DND-41 (cell line): ENCODE measurements around the gene HECW1.

ENCODE experiments used
- ATAC-seq: fragments of 200-7000 bp; cut with Tn5 transposase; 3 replicates; pipeline ENCODE4 v1.9.1; 2021; ENCODE audit warnings: low read depth; ENCODE audit not compliant: insufficient read depth
- DNase-seq: peaks from one replicate; pipeline ENCODE4 v3.0.0-alpha.2; 2020
- H2AFZ ChIP-seq: 2 replicates; pipeline ENCODE4 v1.6.0; 2012; ENCODE audit warnings: low read depth, low read length
- H3K27ac ChIP-seq: 2 replicates; pipeline ENCODE4 v1.5.1; 2012; ENCODE audit warnings: low read length, inconsistent platforms
- H3K27me3 ChIP-seq: fragments of 200-600 bp; sonication (generic); 2 replicates; pipeline ENCODE4 v1.6.0; 2012; ENCODE audit warnings: low read length, mild to moderate bottlenecking, inconsistent platforms; ENCODE audit not compliant: insufficient read depth, poor library complexity
- H3K36me3 ChIP-seq: 2 replicates; pipeline ENCODE4 v1.5.1; 2012; ENCODE audit warnings: low read length, inconsistent platforms; ENCODE audit not compliant: insufficient read depth
- H3K4me1 ChIP-seq: 2 replicates; pipeline ENCODE4 v1.5.1; 2012; ENCODE audit warnings: mild to moderate bottlenecking, low read length; ENCODE audit not compliant: insufficient read depth
- H3K4me2 ChIP-seq: 2 replicates; pipeline ENCODE4 v1.6.0; 2012; ENCODE audit warnings: mild to moderate bottlenecking, moderate library complexity, low read length, inconsistent platforms; ENCODE audit not compliant: insufficient read depth
- H3K4me3 ChIP-seq, 2 experiments: fragments of 200-600 bp in 1 of 2; shearing (Covaris generic) in 1 of 2; 2 replicates each; pipeline ENCODE4 v1.5.1; 2012 to 2016; ENCODE audit warnings: inconsistent platforms in 2 of 2, low read length in 2 of 2, mild to moderate bottlenecking in 2 of 2, low read depth in 1 of 2, moderate library complexity in 1 of 2
- H3K79me2 ChIP-seq: 2 replicates; pipeline ENCODE4 v1.6.0; 2012; ENCODE audit warnings: low read length, inconsistent platforms; ENCODE audit not compliant: insufficient read depth
- H3K9ac ChIP-seq: 2 replicates; pipeline ENCODE4 v1.6.0; 2012; ENCODE audit warnings: low read depth, mild to moderate bottlenecking, inconsistent platforms, low read length, moderate library complexity
- H3K9me3 ChIP-seq: 2 replicates; pipeline ENCODE4 v1.5.1; 2012; ENCODE audit warnings: low read length, moderate library complexity, mild to moderate bottlenecking, inconsistent platforms; ENCODE audit not compliant: insufficient read depth, severe bottlenecking
- H4K20me1 ChIP-seq: 2 replicates; pipeline ENCODE4 v1.6.0; 2012; ENCODE audit warnings: low read length; ENCODE audit not compliant: insufficient read depth
- EZH2 ChIP-seq: IDR thresholded peaks from 3 replicates; pipeline ENCODE4 v1.6.1; 2012; ENCODE audit warnings: borderline replicate concordance, low read depth, mild to moderate bottlenecking, moderate library complexity, low read length, inconsistent platforms; ENCODE audit not compliant: severe bottlenecking
- TF ChIP-seq, protein P1 (sequence below): IDR thresholded peaks from 2 replicates; pipeline ENCODE4 v1.5.1; 2012; ENCODE audit warnings: borderline replicate concordance, low read length, moderate library complexity, mild to moderate bottlenecking; ENCODE audit not compliant: poor library complexity, severe bottlenecking; ENCODE audit errors: extremely low read depth

HECW1 gene

DNA sequence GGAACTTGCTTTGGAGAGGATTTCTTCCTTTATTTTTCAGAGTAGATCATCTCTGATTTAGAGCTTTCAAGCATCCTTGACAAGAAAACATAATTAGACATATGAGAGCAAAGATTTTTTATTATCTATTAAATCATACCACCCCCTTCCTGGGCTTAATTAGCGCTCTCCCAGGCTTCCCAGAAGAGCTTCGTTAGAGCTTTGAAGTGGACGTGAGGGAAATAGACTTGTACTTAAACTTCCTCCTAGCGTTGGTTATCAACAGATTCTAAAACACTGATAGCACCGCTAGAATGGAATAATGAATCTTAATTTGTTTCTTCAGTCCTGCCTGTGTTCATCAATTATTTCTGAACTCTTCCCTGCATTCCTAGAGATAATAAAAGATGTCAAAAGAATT lies 296.5 kb downstream of the HECW1 start:
- no peak overlapping the region for H3K4me3 ChIP-seq
- H2AFZ ChIP-seq = no peak overlapping the region
- no peaks in the 10 kb centered on the region for H3K36me3 ChIP-seq
- H4K20me1 ChIP-seq = no peaks in the 10 kb centered on the region
- DNase-seq (no peak), ATAC-seq (no peak)
- TF ChIP-seq, protein P1, sequence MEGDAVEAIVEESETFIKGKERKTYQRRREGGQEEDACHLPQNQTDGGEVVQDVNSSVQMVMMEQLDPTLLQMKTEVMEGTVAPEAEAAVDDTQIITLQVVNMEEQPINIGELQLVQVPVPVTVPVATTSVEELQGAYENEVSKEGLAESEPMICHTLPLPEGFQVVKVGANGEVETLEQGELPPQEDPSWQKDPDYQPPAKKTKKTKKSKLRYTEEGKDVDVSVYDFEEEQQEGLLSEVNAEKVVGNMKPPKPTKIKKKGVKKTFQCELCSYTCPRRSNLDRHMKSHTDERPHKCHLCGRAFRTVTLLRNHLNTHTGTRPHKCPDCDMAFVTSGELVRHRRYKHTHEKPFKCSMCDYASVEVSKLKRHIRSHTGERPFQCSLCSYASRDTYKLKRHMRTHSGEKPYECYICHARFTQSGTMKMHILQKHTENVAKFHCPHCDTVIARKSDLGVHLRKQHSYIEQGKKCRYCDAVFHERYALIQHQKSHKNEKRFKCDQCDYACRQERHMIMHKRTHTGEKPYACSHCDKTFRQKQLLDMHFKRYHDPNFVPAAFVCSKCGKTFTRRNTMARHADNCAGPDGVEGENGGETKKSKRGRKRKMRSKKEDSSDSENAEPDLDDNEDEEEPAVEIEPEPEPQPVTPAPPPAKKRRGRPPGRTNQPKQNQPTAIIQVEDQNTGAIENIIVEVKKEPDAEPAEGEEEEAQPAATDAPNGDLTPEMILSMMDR = no peak
- TF ChIP-seq EZH2 = no peak
- H3K4me2 ChIP-seq = no peak overlapping the region
- no peaks in the 10 kb centered on the region for H3K79me2 ChIP-seq
- no peak overlapping the region for H3K9ac ChIP-seq
- no peaks in the 10 kb centered on the region for H3K9me3 ChIP-seq
- H3K27ac ChIP-seq = no peak overlapping the region
- H3K4me1 ChIP-seq = no peaks in the 10 kb centered on the region
- no peaks in the 10 kb centered on the region for H3K27me3 ChIP-seq

DNA sequence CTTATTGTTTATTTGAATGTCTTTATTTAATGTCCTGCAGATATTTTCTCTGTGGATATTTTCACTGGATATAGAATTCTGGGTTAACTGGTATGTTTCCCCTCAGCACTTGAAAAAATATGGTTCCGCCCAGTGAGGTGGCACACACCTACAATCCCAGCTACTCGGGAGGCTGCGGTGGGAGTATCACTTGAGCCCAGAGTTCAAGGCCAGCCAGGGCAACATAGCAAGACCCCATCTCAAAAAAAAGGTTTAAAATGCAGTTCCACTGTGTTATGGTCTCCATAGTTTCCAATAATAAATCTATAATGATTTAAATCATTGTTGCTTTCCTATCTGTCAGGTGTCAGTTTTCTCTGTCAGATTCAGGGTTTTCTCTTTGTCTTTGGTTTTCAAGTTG lies 305.0 kb downstream of the HECW1 start:
- no peaks in the 10 kb centered on the region for H3K27me3 ChIP-seq
- no peaks in the 10 kb centered on the region for H3K9me3 ChIP-seq
- no peak overlapping the region for H3K9ac ChIP-seq
- H3K4me1 ChIP-seq = no peaks in the 10 kb centered on the region
- H3K79me2 ChIP-seq = no peaks in the 10 kb centered on the region
- no peak overlapping the region for H2AFZ ChIP-seq
- H3K4me3 ChIP-seq = no peak overlapping the region
- H4K20me1 ChIP-seq = no peaks in the 10 kb centered on the region
- DNase-seq (no peak), ATAC-seq (no peak)
- no peak overlapping the region for H3K27ac ChIP-seq
- no peaks in the 10 kb centered on the region for H3K36me3 ChIP-seq
- H3K4me2 ChIP-seq = no peak overlapping the region
- TF ChIP-seq EZH2 = no peak
- TF ChIP-seq, protein P1 = no peak

DNA sequence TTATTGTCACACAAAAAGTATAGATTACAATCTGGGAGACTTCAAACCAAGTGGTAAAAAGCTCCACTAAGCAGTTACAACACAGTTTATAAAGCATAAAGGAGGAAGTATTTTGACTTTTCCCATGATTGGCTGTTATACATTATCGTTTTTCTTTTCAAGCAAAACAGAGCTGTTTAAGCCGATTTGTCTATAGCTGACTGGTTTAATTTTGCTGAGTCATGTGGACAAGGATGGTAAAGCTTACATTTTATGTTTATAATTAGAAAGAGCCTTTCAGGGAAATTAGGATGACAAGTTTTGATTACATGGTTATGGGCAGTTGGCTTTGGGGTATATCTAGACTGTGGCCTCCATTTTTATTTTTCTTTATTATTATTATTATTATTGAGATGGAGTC lies 318.0 kb downstream of the HECW1 start:
- ATAC-seq (no peak), DNase-seq (no peak)
- Histone ChIP-seq H3K4me3 (no peak overlapping the region), H3K36me3 (no peaks in the 10 kb centered on the region), H3K27me3 (no peaks in the 10 kb centered on the region), H2AFZ (no peak overlapping the region), H3K27ac (no peak overlapping the region), H3K4me1 (no peaks in the 10 kb centered on the region), H3K9me3 (peaks cover 3% of the 10 kb centered on the region), H3K79me2 (no peaks in the 10 kb centered on the region), H3K4me2 (no peak overlapping the region), H4K20me1 (no peaks in the 10 kb centered on the region), H3K9ac (no peak overlapping the region)
- no peak for TF ChIP-seq EZH2
- TF ChIP-seq, protein P1 = no peak
